Measurements from ENCODE around the gene SH3RF2. TPM values are rescaled to one million over a fixed set of nuclear protein-coding genes. Genes with fewer than 3 reads are reported as not detected.

SH3RF2 gene
- total RNA-seq, 2 experiments from 2014 or later: 0.12 TPM; not detected in 1

Other genes starting within 250 kb of the SH3RF2 start
- 1 to 10 TPM; 3.8 to 4.3 TPM for gene PRELID2, start 101.2 kb upstream of the SH3RF2 start, total RNA-seq
- not detected for gene GRXCR2, start 63.6 kb upstream of the SH3RF2 start, total RNA-seq
- gene PLAC8L1, start 169.0 kb downstream of the SH3RF2 start, total RNA-seq: under 1 TPM in 1 of 2 experiments, not detected in 1; 0.36 TPM
- gene LARS1, start 246.1 kb downstream of the SH3RF2 start, total RNA-seq: 100 to 1,000 TPM; 138 to 140 TPM

Measured in activated CD4-positive, alpha-beta memory T cell treated with anti-CD3 and anti-CD28 coated beads for 36 hours (primary cell).